CD1c-positive myeloid dendritic cell (primary cell): ENCODE data around the gene NPM3.
A peak's percentile ranks its signal among the peaks of the same experiment; 100 is the strongest.
"Not testable (repeated sequence)": the region's sequence is repeated elsewhere in the genome, so short reads cannot be mapped to it uniquely, and the experiment has no call there.

Experiments used
- DNase-seq: peaks from one replicate; pipeline ENCODE4 v3.0.0-alpha.2; 2016; ENCODE audit errors: extremely low spot score

NPM3 gene

DNA sequence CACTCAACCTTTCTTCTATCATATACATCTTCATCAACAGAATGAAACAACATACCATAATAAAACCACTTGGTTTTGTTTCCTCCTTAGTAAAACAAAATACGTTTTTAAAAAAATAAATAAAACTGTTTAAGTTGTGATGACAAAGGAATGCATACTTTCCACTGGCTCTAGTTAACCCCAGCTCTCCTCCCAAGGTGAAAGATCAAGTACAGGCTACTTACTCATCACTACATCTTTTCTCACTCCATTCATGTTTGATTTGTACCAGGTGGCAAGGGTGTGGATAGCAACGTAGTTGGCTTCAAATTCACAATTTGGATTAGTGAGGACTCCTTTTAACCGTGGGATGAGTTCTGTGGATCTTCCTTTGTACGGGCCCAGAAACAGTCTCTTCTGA, 20.3 kb upstream of the NPM3 start:
- DNase-seq = no peak

DNA sequence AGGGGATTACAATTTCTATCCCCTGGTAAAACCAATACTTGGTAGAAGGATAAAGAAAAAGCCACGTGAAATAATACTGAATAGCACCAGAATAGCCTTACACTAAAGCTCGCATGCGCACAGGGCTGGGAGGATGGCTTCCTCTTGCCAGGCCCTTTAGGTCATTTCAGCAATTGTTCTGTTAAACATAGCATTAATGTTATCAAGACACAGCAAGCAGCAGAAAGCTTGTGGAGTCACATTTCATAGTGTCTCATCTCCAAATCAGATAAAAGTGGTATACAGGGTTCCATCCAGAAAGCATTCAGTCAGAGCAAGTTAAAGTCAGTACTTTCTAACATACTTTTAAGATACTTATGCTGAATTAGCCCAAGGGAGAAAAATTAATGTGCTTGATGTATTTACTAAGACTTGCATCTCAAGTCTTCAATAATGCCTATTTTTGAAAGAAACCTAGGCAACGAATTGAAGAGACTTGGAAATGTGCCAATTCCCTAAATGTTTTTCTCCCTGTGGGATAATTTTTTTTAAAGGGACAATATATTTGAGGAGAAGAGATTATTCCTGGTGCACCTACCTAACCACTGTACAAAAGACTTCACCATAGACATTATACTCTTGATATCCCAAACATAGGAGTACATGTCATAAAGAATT, 14.3 kb upstream of the NPM3 start:
- no peak for DNase-seq

DNA sequence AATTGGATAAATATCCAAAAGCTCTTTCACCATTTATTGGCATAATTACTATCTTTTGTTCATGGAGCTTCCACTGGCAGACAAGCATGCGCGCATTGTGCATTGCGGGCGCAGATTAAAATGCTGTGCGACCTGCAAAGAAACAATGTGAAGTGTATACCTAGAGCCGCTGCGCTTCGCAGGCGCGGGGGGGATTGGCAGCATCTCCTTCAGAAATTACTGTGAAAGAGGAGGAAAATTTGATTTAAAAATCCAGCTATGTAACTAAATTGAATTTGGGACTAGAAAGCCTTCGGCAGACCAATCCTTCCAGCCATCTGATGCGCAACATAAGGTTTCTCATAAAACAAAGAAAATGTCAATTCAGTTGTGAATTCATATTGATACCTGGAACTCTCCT, 10.3 kb upstream of the NPM3 start:
- DNase-seq = no peak

DNA sequence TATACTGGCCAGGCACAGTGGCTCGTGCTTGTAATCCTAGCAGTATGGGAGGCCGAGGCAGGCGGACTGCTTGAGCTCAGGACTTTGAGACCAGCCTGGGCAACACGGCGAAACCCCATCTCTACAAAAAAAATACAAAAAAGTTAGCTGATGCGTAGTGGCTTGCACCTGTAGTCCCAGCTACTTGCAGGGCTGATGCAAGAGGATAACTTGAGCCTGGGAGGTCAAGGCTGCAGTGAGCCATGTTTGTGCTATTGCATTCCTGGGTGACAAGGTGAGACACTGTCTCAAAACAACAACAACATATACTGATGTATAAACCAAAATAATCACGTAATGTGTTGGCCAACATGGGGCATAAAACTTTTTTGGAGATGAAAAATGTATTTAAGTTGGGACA, 6.4 kb upstream of the NPM3 start:
- DNase-seq = no peak

DNA sequence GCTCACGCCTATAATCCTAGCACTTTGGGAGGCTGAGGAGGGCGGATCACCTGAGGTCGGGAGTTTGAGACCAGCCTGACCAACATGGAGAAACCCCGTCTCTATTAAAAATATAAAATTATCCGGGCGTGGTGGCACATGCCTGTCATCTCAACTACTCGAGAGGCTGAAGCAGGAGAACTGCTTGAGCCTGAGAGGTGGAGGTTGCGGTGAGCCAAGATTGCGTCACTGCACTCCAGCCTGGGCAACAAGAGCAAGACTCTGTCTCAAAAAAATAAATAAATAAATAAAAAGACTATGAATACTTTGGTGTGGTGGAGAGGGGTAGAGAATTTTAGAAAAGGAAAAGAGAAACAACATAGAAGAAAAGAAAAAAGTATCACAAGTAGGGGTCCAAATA, 6.0 kb upstream of the NPM3 start:
- DNase-seq = not testable (repeated sequence)

DNA sequence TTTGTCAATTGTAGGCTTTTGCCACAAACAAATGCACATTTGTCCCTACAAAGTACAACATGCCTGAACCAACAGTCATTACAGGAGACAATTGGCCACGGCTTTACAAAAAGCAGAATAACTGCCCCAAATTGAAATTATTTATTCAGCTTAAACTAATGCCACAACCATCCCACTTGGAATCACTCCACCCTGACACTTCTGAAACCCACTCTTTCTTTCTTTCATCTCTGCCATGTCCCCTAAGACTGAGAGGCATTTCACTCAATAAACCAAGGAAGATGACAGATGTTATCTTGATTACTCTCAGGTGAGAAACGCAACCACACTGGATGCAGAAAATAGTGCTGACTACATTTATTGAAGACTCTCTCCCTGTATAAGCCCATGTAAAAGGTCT, 2.6 kb upstream of the NPM3 start:
- DNase-seq = no peak

DNA sequence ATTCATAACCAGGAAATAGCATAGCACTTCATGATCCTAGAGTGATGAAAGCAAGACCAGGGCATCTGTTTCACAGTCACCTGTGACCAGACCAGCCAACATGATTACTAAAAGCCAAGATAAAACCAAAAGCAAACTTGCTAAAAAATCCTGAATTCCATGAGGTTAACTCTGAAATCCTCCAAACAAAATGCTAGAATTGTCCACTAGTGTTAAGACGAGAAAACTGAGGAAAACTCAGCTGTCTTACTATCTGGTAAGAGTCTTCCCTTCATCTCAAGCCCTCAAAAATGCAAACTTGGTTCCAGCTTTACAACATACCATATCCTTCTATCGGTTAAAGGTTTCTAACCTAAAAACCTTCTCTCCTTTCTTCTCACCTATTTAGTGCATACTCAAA, 1.3 kb upstream of the NPM3 start:
- no peak for DNase-seq

DNA sequence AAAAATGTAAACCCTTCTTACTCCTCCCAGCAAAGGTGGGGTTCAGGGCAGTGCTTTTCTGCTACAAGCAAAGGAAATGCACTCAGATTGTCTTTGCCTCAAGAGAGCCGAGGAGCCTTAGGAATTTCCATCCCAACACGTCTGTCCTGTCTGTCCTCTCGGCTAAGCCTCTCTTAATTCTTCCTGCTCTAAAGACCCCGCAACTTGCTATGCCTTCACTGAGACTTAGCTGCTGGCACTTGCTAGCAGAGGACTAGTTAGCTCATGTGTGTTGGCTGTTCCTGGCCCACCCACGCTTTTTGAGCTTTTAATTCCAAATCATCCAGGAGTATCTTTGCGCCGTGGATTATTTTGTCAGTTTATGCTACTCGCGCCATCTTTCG, 481 bp upstream of the NPM3 start:
- DNase-seq = no peak

DNA sequence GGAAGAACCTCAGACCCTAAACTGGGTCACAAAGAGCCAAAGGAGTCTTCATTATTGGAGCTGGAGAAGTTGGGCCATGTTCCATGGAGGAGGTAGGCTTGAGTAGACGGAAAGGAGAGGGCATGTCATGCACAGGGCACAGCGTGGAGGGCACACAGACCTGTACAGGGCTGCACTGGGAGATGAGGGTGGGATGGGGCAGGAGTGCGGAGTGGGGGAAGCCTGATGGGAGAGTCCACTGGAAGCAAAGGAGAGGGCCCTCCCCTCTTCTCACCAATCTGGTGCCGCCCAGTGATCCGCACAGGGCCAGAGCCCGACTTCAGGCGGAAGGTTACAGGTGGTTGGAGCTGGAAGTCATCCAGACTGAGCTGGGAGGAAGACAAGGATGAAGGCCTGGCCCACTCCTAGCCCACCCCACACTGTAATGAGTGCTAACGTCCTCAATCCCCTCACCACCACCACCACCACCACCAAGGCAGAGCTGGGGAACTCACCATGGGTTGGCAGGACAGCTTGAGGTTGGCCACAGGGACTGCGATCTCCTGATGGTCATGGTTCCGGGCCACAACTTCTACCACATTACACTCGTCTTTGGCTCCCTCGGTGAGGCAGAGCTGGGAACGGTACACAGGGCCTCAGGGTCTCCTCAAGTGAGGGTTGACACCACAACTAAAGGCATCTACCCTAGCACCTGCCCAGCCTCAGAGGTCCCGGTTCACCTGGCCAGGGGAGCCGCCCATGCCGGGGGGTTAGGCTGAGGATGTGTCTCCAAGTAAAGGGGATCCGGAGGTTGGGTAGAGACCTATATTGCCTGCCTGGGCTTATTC, 1.0 kb downstream of the NPM3 start:
- no peak for DNase-seq

DNA sequence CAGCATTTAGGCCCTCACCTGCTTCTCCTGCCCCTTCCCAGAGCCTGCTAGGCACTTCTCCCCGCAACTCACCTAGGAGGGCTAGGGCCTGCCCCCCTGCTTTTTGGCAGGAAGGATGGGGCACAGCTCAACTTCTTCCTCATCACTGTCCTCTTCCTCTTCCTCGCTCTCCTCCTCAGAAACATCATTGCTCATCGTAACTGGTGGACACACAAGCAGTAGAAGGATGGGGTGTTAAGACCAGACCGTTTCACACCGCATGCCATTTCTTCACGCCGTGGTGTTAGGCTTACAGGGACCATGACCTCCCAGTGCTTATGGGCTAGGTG, 1.6 kb downstream of the NPM3 start:
- no peak for DNase-seq

DNA sequence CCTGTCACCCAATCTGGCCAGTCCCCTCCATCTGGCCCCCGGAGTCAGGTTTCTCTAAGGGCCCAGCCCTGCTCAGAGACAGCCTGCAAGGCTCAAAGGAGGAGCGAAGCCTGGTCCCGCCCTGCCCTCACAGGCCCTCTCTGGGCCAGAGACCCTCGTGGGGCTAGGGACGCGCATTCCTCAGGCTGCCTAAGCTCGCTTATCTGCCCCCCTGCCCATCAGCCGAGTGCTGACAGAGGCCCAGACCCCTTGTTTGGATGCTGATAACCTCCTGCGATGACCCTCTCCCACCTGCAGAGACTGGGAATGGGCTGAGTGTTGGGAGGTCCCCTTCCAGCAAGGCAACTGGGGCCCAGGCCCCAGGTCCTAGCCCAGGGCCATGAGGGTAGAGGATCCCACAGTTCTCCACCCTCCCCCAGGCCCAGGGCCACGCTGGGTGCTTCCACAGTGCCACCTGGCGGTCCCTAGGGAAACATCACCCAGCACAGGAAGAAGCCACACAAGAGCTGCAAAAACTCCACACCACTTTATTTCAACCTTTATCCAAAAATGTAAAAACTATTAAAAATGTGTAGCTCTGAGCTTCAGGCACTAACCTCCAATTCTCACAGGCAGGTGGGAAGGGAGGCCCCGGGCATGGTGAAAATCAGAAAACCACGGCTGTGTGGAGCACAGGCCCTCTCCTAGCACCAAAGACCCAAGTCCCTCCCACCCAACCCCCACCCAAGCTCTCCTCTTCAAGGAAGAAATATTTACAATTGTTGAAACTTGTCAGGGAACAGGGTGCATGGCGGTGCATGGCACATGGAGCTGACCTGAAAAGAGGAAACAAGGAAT, 2.2 kb downstream of the NPM3 start:
- DNase-seq = peak; percentile 74

DNA sequence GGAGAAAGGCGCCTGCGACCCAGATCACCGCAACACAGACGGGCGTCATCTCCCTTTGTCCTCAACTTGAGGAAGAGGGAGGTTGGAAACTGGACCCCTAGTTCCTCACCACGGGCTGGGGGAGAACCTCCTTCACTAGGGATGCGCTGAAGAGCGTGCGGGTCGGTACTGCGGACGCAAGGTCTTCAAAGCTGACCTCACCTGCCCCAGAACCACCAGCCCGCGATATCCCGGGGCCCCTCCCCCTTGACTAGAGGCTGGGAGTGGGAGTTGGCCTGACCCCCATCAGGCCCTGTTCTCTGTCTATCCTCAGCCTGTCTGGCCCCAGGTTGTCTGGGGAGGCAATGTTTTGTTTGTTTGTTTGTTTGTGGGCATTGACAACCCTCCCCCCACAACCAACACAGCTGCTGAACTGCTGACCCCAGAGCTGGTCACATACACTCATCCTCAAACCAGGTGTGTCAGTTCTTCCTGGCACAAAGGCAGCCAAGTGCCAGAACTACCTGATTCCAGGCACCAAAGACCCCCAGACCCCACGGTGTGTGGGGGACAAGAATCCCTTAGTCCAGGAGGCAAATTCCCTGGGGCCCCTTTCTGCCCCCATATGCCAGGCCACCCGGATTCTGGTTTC, 2.9 kb downstream of the NPM3 start:
- no peak for DNase-seq

DNA sequence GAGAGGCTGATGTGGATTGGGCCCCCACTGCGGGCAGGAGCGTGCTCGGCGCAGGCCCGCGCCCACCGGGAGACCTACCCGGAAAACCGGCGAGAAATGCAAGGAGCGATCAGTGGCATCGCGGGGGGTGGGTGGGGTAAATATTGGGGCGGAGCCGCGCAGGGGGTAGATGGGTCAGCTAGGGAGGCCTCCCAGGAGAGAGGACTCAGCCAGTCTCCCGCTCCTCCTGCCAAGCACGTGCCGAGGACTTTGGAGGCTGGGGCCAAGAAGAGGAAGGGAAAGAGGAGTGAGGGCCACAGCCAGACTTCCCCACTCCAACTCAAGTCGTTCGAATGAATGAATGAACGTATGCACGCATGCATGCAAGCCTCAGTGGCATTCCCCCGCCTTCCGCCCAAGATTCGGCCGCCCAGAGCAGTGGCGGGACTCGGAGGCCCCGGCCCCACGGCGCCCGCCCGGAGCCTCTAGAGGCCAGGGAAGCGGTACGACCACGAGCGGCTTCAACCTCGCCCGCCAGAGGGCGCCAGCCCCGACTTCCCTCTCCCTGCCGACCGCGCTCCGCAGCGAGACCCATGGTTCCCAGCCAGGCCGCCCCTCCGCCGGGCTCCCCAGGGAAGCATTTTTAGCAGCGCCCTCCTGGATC, 3.6 kb downstream of the NPM3 start:
- peak; percentile 84 for DNase-seq

DNA sequence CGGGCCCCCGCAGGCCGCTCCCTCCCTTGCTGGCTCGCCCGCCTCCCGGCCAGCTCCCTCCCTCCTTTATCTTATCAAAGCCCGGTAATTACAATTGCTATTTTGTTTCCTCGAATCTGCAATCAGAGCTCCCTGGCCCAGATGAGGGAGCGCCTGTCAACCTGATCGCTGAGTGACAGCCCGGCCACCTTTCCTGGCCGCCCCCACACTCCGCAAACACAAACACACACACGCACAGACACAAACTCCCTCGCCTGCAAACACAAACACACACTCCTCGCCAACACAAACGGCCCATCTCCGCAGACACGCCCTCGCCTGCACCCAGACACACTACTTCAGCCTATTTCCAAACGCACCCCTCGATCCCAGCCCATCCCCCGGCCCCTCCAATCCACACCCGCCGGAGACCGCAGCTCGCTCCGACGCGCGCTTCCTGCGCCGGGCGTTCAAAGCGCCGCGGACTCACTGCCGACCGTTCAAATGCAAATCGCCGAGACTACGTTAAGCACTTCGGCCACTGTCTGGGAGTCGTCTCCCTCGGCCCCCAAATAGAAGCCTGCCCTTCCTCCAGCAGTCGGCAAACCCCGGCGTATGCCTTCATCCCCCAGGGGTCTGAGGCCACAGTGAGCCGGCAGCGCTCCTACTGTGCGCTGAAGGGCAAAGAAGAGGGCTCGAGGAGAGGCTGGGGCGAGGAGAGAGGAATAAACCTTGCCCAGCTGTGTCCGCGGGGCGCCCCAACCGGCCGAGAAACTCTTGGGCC, 4.3 kb downstream of the NPM3 start:
- DNase-seq = peak; percentile 27

DNA sequence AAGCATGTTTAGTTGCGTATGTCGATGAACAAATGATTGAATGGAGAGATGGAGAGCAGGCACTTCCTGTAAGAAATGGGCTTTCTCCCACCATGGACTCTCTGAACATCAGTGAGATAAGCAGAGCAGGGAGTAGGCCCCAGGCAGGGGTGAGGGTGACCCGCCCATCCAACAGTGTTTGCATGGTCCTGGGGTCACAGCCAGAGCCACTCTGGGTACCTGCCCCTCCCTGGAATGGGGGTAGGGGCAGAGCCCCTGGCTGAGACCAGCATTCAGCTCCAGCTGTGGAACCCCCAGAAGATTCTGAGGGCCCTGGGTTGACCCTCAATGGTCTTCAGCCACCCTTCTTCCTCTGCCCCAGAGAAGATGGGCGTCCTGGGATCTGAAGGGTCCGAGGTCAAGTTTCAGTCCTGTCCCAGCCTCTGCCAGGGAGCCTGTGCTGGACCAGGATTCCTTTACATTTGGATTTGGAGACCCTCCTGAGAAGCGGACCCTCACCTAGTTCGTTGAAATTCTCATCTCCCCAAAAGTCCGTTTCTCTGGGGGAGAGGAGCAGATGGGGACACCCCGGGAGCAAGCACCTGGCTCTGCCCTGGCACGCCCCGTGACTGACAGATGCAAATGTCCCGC, 5.0 kb downstream of the NPM3 start:
- no peak for DNase-seq

DNA sequence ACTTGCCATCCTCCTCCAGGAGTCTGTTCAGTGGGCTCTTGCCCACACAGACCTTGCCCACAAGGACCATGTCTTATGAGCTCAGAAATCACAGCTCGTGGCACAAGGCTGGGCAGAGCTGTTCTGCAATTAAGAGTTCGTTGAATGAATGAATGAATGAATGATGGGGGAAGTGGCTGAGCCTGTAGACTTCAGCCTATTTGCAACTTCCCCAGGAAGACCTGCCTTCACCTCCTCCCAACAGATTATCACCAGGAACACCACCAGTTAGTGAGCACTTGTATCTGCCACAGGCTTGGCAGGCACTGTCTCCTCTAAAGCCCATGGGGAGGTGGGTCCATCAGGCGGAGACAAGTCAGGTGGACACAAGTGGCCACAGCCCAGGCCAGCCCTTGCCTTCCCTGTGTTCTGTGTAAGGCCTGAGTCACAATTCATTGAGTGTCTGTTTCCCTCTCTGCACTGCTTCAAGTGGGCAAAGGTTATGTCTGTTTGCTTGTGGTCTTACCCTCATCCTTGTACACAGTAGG, 5.6 kb downstream of the NPM3 start:
- DNase-seq = no peak

DNA sequence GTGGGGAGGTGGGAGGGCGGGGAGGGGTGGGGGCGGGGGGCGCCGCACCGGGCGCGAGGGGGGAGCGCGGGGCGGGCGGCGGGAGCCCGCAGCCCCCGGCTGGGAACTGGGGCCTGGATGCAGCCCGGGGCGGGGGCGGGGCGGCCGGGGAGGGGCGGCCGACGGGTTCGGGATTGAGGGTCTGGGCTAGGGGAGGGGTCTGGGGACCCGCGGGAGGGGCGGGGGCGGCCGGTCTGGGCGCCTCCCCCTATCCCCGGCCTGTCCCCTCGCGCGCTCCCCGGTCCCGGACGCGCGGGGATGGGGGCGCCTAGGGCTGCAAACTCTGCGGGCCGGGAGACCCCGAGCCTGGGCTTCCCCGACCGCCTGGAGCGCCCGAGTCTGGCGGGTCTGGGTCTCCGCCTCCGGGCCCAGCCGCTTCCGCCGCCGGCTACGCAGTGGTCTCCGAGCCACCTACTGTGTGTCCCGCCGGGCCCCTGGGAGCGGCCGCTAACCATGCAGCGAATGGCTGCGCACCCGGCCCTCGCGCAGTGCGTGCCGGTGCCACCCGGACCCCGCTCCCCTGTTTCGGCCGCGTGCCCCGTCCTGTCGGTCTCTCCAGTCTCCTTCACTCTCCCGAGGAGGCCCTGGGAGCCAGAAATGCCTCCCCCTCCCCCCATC, 7.0 kb downstream of the NPM3 start:
- DNase-seq = no peak

DNA sequence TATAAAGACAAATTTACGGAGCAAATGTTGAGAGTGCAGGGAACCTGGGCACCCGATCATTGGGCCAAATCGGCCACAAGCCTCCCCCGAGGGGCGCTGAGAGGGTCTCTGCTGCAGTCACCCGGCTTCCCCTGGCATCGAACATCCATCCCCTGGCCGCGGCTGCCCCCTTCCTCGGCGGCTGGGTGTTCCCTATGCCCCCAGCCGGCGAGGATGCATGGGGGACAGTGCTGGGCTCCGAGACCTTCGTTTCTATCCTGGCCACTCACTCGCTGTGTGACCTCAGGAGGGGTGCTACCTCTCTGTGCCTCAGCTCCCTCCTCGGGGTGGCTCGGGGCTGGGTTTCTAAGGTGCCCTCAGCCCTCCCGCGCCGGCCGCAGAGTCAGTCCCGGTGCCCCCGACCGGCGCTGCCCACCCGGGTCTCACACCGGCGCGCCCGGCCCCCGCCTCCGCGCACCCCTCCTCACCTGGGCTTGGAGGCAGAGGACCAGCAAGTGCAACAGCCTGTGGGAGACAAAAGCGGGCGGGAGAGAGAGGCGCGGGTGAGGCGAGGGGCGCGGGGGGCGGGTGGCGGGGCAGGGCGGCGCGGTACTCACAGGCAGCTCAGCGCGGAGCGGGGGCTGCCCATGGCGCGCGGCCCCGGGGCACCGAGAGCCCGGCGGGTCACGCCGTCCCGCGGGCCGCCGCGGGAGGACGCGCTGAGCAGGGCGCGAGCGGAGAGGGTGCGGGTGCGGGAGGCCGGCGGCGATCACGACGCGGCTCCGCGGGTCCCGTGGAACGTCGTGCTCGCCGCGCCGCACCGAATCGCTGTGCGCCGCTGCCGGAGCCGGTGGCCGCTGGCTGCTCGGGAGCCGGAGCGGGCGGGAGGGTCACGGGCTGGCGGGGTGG, 7.7 kb downstream of the NPM3 start, which contains the start of gene FGF8:
Gene FGF8 (minus strand): TSS at position 842 of the 888 bp plus-strand sequence. CDS start 214 bp downstream, at position 628.
- DNase-seq = no peak
